Neural progenitor cell (in vitro differentiated cells): ENCODE results near the gene RHBDF1. TPM values are rescaled to one million over a fixed set of nuclear protein-coding genes. Genes with fewer than 3 reads are reported as not detected.
"Not testable (repeated sequence)": the region's sequence is repeated elsewhere in the genome, so short reads cannot be mapped to it uniquely, and the experiment has no call there.

Experiments
- DNase-seq: peaks from one replicate; pipeline ENCODE4 v3.0.0-alpha.2; 2016; ENCODE audit warnings: low spot score
- H2AFZ ChIP-seq: fragments of 200-600 bp; sonication (generic); replicated peaks from 2 replicates; pipeline ENCODE4 v1.6.1; 2016; ENCODE audit warnings: antibody characterized with exemption
- H3F3A ChIP-seq: fragments of 200-600 bp; sonication (generic); 2 replicates; pipeline ENCODE4 v1.6.1; 2016; ENCODE audit warnings: antibody characterized with exemption, low read depth
- H3K27ac ChIP-seq: fragments of 200-600 bp; sonication (generic); 2 replicates; pipeline ENCODE4 v1.5.1; 2016; ENCODE audit warnings: mild to moderate bottlenecking
- H3K27me3 ChIP-seq: fragments of 200-600 bp; sonication (generic); 2 replicates; pipeline ENCODE4 v1.6.1; 2016; ENCODE audit warnings: mild to moderate bottlenecking, moderate library complexity
- H3K36me3 ChIP-seq: fragments of 200-600 bp; sonication (generic); 2 replicates; pipeline ENCODE4 v1.5.1; 2016
- H3K4me1 ChIP-seq: fragments of 200-600 bp; sonication (generic); 2 replicates; pipeline ENCODE4 v1.6.1; 2016; ENCODE audit warnings: mixed run types
- H3K4me2 ChIP-seq: fragments of 200-600 bp; sonication (generic); 2 replicates; pipeline ENCODE4 v1.6.1; 2016
- H3K4me3 ChIP-seq: fragments of 200-600 bp; sonication (generic); 2 replicates; pipeline ENCODE4 v1.5.1; 2016
- H3K79me2 ChIP-seq: fragments of 200-600 bp; sonication (generic); 2 replicates; pipeline ENCODE4 v1.6.1; 2016; ENCODE audit warnings: low read depth
- H3K9ac ChIP-seq: fragments of 200-600 bp; sonication (generic); 2 replicates; pipeline ENCODE4 v1.6.1; 2016
- H3K9me3 ChIP-seq: fragments of 200-600 bp; sonication (generic); 2 replicates; pipeline ENCODE4 v1.5.1; 2016; ENCODE audit warnings: low read depth
- H4K20me1 ChIP-seq: fragments of 200-600 bp; sonication (generic); 2 replicates; pipeline ENCODE4 v1.6.1; 2016; ENCODE audit warnings: low read depth
- H3K27ac Mint-ChIP-seq: 3 replicates; pipeline ENCODE4 v1.8.0; 2021; ENCODE audit warnings: mixed read lengths
- H3K27me3 Mint-ChIP-seq: 2 replicates; pipeline ENCODE4 v1.8.0; 2022; ENCODE audit warnings: low read depth, mild to moderate bottlenecking, inconsistent platforms, moderate library complexity, mixed read lengths; ENCODE audit not compliant: insufficient read depth
- H3K36me3 Mint-ChIP-seq: 3 replicates; pipeline ENCODE4 v1.8.0; 2021; ENCODE audit warnings: mixed read lengths
- H3K4me1 Mint-ChIP-seq: 3 replicates; pipeline ENCODE4 v1.8.0; 2021; ENCODE audit warnings: mixed read lengths
- H3K4me3 Mint-ChIP-seq: 3 replicates; pipeline ENCODE4 v1.8.0; 2021; ENCODE audit warnings: mild to moderate bottlenecking, moderate library complexity, mixed read lengths
- H3K9me3 Mint-ChIP-seq: 3 replicates; pipeline ENCODE4 v1.8.0; 2020; ENCODE audit warnings: mixed read lengths
- EZH2 ChIP-seq: fragments of 200-600 bp; sonication (generic); IDR thresholded peaks from 2 replicates; pipeline ENCODE4 v1.6.1; 2017; ENCODE audit warnings: antibody characterized with exemption, mild to moderate bottlenecking, moderate library complexity
- EZH2phosphoT487 ChIP-seq: fragments of 200-600 bp; sonication (generic); IDR thresholded peaks from 2 replicates; pipeline ENCODE4 v1.6.1; 2017; ENCODE audit warnings: antibody characterized with exemption
- total RNA-seq: library from RNA; depleted of rRNA; stranded (reverse); fragments of >200 nt; gene quantifications from 2 replicates; pipeline ENCODE4 v1.2.3, GENCODE V29; 2015; ENCODE audit warnings: low replicate concordance
- TF ChIP-seq, protein P1 (sequence below): fragments of 200-600 bp; sonication (generic); IDR thresholded peaks from 2 replicates; pipeline ENCODE4 v1.5.1; 2017; ENCODE audit warnings: antibody characterized with exemption, mild to moderate bottlenecking

The RHBDF1 gene
- total RNA-seq, 1 donor from 2014 or later = 11.0 TPM

GRCh38 chr16:34648-34987, 37.8 kb downstream of the RHBDF1 start:
- Histone ChIP-seq H3K27ac (no peak overlapping the region), H3K4me1 (no peaks in the 10 kb centered on the region), H3K36me3 (no peaks in the 10 kb centered on the region), H2AFZ (no peak overlapping the region), H3K27me3 (no peaks in the 10 kb centered on the region), H3K9me3 (no peaks in the 10 kb centered on the region), H3K79me2 (no peaks in the 10 kb centered on the region), H4K20me1 (no peaks in the 10 kb centered on the region), H3K4me3 (no peak overlapping the region), H3F3A (no peaks in the 10 kb centered on the region), H3K4me2 (no peak overlapping the region), H3K9ac (no peak overlapping the region)
- Mint-ChIP-seq H3K4me3 (no peak overlapping the region), H3K36me3 (peaks cover 5% of the 10 kb centered on the region), H3K9me3 (no peaks in the 10 kb centered on the region), H3K4me1 (no peaks in the 10 kb centered on the region), H3K27ac (peak overlapping the region; percentile 54), H3K27me3 (peaks cover 2% of the 10 kb centered on the region)
- DNase-seq = no peak
- TF ChIP-seq EZH2 (no peak), EZH2phosphoT487 (no peak)
- TF ChIP-seq, protein P1, sequence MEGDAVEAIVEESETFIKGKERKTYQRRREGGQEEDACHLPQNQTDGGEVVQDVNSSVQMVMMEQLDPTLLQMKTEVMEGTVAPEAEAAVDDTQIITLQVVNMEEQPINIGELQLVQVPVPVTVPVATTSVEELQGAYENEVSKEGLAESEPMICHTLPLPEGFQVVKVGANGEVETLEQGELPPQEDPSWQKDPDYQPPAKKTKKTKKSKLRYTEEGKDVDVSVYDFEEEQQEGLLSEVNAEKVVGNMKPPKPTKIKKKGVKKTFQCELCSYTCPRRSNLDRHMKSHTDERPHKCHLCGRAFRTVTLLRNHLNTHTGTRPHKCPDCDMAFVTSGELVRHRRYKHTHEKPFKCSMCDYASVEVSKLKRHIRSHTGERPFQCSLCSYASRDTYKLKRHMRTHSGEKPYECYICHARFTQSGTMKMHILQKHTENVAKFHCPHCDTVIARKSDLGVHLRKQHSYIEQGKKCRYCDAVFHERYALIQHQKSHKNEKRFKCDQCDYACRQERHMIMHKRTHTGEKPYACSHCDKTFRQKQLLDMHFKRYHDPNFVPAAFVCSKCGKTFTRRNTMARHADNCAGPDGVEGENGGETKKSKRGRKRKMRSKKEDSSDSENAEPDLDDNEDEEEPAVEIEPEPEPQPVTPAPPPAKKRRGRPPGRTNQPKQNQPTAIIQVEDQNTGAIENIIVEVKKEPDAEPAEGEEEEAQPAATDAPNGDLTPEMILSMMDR = no peak

GRCh38 chr16:33877-34647, 38.4 kb downstream of the RHBDF1 start:
- peak overlapping the region; percentile 54 for H3K27ac Mint-ChIP-seq
- no peaks in the 10 kb centered on the region for H3K27me3 ChIP-seq
- no peak overlapping the region for H3K27ac ChIP-seq

GRCh38 chr16:33154-33876, 39.1 kb downstream of the RHBDF1 start:
- not testable (repeated sequence) for H3K4me3 Mint-ChIP-seq, H3K27ac ChIP-seq, H3K4me3 ChIP-seq, H3K4me1 Mint-ChIP-seq, H3K27ac Mint-ChIP-seq, H3K27me3 Mint-ChIP-seq, H3K4me2 ChIP-seq, H2AFZ ChIP-seq, H4K20me1 ChIP-seq, DNase-seq, H3K9ac ChIP-seq, H3K9me3 ChIP-seq, H3K36me3 ChIP-seq, H3K9me3 Mint-ChIP-seq, H3K4me1 ChIP-seq, H3K36me3 Mint-ChIP-seq, H3K79me2 ChIP-seq, H3F3A ChIP-seq, H3K27me3 ChIP-seq

More at GRCh38 chr16:33877-34647, 38.4 kb downstream of the RHBDF1 start:
- Mint-ChIP-seq H3K4me1 (no peaks in the 10 kb centered on the region), H3K36me3 (peaks cover 5% of the 10 kb centered on the region), H3K4me3 (no peak overlapping the region), H3K27me3 (peaks cover 2% of the 10 kb centered on the region), H3K9me3 (no peaks in the 10 kb centered on the region)
- Histone ChIP-seq H3K9ac (no peak overlapping the region), H3K4me1 (no peaks in the 10 kb centered on the region), H3K4me3 (no peak overlapping the region), H2AFZ (no peak overlapping the region), H3K36me3 (no peaks in the 10 kb centered on the region), H3K9me3 (no peaks in the 10 kb centered on the region), H3F3A (no peaks in the 10 kb centered on the region), H3K79me2 (no peaks in the 10 kb centered on the region), H3K4me2 (no peak overlapping the region), H4K20me1 (no peaks in the 10 kb centered on the region)
- no peak for DNase-seq
- TF ChIP-seq EZH2 (no peak), EZH2phosphoT487 (no peak)
- TF ChIP-seq, protein P1 = no peak

DNA sequence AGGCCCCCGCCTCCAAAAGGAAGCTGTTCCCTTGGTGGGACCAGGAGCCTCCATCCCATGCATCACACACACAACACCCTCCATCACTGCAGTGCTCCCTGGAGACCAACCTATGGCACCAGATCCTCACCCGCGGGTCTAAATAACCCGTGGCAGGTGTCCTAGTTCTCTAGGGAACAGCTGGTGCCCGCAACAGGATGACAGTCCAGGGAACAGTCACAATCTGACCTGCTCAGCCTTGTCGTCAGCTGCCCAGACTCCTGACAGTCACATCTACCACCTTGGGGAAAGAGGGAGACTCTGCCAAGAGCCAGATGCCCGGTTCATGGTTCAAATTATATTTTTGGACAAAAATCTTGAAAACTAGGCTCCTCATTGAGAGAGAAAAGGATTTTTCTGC, 41.8 kb downstream of the RHBDF1 start:
- H3K27me3 Mint-ChIP-seq, DNase-seq, H3K4me2 ChIP-seq, H3K9me3 ChIP-seq, H3F3A ChIP-seq, H3K4me3 Mint-ChIP-seq, H3K4me1 Mint-ChIP-seq, H3K36me3 Mint-ChIP-seq, H3K4me3 ChIP-seq, H3K79me2 ChIP-seq, H2AFZ ChIP-seq, H3K27me3 ChIP-seq, H4K20me1 ChIP-seq, H3K4me1 ChIP-seq, H3K9ac ChIP-seq, H3K9me3 Mint-ChIP-seq, H3K27ac Mint-ChIP-seq, H3K27ac ChIP-seq, H3K36me3 ChIP-seq: not testable (repeated sequence)

DNA sequence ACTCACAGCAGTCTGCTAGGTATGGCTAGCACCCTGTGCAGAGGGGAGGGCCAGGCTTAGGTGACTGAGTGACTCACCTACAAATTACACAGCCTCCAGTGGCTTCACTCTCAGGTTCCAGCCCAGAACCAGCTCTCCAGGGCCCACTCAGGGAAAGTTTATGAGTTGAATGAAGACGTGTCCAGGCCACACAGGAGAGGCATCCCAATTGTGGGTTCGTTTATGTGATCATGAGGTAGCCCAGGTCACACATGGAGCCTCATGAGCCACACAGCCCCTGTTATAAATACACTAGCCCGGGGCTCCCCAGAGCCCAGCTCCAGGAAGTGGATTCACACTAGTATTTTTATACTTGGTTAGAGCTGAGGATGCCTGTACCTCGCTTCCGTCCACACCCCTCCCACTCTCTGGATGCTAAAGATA, 46.5 kb downstream of the RHBDF1 start:
- H3K9ac ChIP-seq, H3K27ac ChIP-seq, H3K79me2 ChIP-seq, H3K27me3 Mint-ChIP-seq, H3K4me1 ChIP-seq, H3K4me2 ChIP-seq, H3K27me3 ChIP-seq, DNase-seq, H3K4me3 Mint-ChIP-seq, H2AFZ ChIP-seq, H3K4me1 Mint-ChIP-seq, H3K9me3 ChIP-seq, H3K27ac Mint-ChIP-seq, H3K4me3 ChIP-seq, H3K36me3 ChIP-seq, H4K20me1 ChIP-seq, H3K36me3 Mint-ChIP-seq, H3F3A ChIP-seq, H3K9me3 Mint-ChIP-seq: not testable (repeated sequence)

DNA sequence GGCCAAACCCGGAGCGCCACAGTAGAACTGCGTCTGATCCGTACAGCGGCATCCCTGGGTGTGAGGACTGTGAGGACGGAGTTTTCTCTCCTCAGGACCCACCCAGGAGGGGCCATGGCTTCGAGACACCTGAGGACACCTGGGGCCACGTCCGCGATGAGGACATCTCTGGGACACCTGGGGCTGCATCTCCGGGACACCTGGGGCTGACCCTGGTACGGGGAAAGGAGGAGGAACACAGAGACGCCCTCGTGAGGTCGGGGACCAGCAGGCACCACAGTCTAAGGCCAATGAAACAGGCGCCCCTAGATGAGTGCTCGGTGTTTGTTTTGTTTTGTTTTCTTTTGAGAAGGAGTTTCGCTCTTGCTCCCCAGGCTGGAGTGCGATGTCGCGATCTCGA, 48.3 kb downstream of the RHBDF1 start:
- not testable (repeated sequence) for H3K36me3 Mint-ChIP-seq, H3K79me2 ChIP-seq, H3K4me1 ChIP-seq, DNase-seq, H2AFZ ChIP-seq, H3K9me3 ChIP-seq, H3K4me2 ChIP-seq, H3F3A ChIP-seq, H3K36me3 ChIP-seq, H3K4me3 Mint-ChIP-seq, H3K4me1 Mint-ChIP-seq, H3K4me3 ChIP-seq, H3K27ac ChIP-seq, H3K27me3 Mint-ChIP-seq, H3K27me3 ChIP-seq, H3K9ac ChIP-seq, H3K9me3 Mint-ChIP-seq, H3K27ac Mint-ChIP-seq, H4K20me1 ChIP-seq
